ENCODE measurements around the gene CD22. TPM values are rescaled to one million over a fixed set of nuclear protein-coding genes. Genes with fewer than 3 reads are reported as not detected.

Gene CD22
- total and polyA plus RNA-seq, 2 of the 13 experiments (the other 11 are each of a cell fraction or from before 2014, with no cell fraction given): 0.71 to 1.7 TPM

DNA sequence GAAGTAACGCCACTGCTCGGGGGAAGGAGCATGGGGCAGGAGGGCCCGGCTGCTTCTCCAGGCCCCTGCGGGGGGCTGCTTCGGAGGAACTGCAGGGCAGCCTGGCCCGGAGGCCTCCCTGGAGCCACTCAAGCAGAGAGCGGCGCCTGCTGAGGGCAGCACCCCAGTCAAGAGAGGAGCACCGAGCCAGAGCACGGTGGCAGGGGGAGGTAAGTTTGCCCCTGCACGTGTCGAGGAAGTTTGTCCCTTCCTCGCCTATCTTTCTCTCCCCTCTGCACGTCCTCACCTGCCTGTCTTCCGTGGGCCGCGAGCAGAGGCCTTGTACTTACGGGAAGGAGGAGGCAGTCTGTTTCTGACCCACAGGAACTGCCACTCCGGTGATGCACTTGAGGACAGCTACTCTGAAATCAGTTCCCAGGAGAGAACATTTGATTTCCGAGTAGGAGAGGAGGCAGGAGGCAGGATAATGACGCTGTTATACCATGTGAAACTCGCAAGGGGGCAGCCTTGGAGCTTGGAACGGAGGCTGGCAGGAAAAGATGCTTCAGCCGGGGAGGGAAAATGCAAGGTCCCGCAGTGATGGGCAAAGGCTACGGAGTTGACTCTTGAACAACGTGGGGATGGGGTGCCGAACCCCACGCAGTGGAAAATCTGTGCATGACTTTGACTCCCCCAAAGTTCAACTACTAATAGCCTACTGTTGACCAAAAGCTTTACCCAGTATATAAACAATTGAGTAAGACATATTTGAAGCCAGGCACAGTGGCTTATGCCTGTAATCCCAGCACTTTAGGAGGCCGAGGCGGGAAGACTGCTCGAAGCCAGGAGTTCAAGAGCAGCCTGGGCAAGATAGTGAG, 23.7 kb downstream of the CD22 start (continued):
- TF ChIP-seq, protein P1, sequence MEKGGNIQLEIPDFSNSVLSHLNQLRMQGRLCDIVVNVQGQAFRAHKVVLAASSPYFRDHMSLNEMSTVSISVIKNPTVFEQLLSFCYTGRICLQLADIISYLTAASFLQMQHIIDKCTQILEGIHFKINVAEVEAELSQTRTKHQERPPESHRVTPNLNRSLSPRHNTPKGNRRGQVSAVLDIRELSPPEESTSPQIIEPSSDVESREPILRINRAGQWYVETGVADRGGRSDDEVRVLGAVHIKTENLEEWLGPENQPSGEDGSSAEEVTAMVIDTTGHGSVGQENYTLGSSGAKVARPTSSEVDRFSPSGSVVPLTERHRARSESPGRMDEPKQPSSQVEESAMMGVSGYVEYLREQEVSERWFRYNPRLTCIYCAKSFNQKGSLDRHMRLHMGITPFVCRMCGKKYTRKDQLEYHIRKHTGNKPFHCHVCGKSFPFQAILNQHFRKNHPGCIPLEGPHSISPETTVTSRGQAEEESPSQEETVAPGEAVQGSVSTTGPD (CRISPR knock-in tag; IDR thresholded peaks at IDR 0.05): no peak
- TF ChIP-seq, protein P2, sequence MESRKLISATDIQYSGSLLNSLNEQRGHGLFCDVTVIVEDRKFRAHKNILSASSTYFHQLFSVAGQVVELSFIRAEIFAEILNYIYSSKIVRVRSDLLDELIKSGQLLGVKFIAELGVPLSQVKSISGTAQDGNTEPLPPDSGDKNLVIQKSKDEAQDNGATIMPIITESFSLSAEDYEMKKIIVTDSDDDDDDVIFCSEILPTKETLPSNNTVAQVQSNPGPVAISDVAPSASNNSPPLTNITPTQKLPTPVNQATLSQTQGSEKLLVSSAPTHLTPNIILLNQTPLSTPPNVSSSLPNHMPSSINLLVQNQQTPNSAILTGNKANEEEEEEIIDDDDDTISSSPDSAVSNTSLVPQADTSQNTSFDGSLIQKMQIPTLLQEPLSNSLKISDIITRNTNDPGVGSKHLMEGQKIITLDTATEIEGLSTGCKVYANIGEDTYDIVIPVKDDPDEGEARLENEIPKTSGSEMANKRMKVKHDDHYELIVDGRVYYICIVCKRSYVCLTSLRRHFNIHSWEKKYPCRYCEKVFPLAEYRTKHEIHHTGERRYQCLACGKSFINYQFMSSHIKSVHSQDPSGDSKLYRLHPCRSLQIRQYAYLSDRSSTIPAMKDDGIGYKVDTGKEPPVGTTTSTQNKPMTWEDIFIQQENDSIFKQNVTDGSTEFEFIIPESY (CRISPR knock-in tag; IDR thresholded peaks at IDR 0.05): no peak
- no peak for TF ChIP-seq NRL (CRISPR knock-in tag; IDR thresholded peaks at IDR 0.05; ENCODE audit: borderline replicate concordance)
- peak; percentile 98 for TF ChIP-seq SMC3 (IDR thresholded peaks at IDR 0.05; ENCODE audit: low read length)
- TF ChIP-seq, protein P3, sequence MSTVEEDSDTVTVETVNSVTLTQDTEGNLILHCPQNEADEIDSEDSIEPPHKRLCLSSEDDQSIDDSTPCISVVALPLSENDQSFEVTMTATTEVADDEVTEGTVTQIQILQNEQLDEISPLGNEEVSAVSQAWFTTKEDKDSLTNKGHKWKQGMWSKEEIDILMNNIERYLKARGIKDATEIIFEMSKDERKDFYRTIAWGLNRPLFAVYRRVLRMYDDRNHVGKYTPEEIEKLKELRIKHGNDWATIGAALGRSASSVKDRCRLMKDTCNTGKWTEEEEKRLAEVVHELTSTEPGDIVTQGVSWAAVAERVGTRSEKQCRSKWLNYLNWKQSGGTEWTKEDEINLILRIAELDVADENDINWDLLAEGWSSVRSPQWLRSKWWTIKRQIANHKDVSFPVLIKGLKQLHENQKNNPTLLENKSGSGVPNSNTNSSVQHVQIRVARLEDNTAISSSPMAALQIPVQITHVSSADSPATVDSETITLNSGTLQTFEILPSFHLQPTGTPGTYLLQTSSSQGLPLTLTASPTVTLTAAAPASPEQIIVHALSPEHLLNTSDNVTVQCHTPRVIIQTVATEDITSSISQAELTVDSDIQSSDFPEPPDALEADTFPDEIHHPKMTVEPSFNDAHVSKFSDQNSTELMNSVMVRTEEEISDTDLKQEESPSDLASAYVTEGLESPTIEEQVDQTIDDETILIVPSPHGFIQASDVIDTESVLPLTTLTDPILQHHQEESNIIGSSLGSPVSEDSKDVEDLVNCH (CRISPR knock-in tag; IDR thresholded peaks at IDR 0.05): no peak
- no peak for TF ChIP-seq SP5 (CRISPR knock-in tag; IDR thresholded peaks at IDR 0.05; ENCODE audit: borderline replicate concordance, low read depth)
- TF ChIP-seq, protein P4, sequence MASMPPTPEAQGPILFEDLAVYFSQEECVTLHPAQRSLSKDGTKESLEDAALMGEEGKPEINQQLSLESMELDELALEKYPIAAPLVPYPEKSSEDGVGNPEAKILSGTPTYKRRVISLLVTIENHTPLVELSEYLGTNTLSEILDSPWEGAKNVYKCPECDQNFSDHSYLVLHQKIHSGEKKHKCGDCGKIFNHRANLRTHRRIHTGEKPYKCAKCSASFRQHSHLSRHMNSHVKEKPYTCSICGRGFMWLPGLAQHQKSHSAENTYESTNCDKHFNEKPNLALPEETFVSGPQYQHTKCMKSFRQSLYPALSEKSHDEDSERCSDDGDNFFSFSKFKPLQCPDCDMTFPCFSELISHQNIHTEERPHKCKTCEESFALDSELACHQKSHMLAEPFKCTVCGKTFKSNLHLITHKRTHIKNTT (CRISPR knock-in tag; IDR thresholded peaks at IDR 0.05): no peak
- TF ChIP-seq ZFX (CRISPR knock-in tag; IDR thresholded peaks at IDR 0.05; ENCODE audit: low read depth): peak; percentile 51; the same call in 1 of the 2 replicates
- TF ChIP-seq, protein P5, sequence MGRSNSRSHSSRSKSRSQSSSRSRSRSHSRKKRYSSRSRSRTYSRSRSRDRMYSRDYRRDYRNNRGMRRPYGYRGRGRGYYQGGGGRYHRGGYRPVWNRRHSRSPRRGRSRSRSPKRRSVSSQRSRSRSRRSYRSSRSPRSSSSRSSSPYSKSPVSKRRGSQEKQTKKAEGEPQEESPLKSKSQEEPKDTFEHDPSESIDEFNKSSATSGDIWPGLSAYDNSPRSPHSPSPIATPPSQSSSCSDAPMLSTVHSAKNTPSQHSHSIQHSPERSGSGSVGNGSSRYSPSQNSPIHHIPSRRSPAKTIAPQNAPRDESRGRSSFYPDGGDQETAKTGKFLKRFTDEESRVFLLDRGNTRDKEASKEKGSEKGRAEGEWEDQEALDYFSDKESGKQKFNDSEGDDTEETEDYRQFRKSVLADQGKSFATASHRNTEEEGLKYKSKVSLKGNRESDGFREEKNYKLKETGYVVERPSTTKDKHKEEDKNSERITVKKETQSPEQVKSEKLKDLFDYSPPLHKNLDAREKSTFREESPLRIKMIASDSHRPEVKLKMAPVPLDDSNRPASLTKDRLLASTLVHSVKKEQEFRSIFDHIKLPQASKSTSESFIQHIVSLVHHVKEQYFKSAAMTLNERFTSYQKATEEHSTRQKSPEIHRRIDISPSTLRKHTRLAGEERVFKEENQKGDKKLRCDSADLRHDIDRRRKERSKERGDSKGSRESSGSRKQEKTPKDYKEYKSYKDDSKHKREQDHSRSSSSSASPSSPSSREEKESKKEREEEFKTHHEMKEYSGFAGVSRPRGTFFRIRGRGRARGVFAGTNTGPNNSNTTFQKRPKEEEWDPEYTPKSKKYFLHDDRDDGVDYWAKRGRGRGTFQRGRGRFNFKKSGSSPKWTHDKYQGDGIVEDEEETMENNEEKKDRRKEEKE (IDR thresholded peaks at IDR 0.05): no peak
- TF ChIP-seq XBP1 (CRISPR knock-in tag; IDR thresholded peaks at IDR 0.05): no peak
- TF ChIP-seq ZNF205 (CRISPR knock-in tag; IDR thresholded peaks at IDR 0.05): no peak
- TF ChIP-seq MBD4 (IDR thresholded peaks at IDR 0.05; ENCODE audit: borderline replicate concordance, low read length): no peak
- 0 out of 2 replicates have a peak, but pooled peaks have one; percentile 38 for TF ChIP-seq MYC (CRISPR knock-in tag; IDR thresholded peaks at IDR 0.05; ENCODE audit: borderline replicate concordance)
- TF ChIP-seq, protein P6, sequence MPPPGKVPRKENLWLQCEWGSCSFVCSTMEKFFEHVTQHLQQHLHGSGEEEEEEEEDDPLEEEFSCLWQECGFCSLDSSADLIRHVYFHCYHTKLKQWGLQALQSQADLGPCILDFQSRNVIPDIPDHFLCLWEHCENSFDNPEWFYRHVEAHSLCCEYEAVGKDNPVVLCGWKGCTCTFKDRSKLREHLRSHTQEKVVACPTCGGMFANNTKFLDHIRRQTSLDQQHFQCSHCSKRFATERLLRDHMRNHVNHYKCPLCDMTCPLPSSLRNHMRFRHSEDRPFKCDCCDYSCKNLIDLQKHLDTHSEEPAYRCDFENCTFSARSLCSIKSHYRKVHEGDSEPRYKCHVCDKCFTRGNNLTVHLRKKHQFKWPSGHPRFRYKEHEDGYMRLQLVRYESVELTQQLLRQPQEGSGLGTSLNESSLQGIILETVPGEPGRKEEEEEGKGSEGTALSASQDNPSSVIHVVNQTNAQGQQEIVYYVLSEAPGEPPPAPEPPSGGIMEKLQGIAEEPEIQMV (CRISPR knock-in tag; IDR thresholded peaks at IDR 0.05; ENCODE audit: low read depth): no peak

Measured in HepG2 (cell line).